Activated CD8-positive, alpha-beta T cell treated with anti-CD3 and anti-CD28 coated beads, Interleukin-2, amount 10 ng/mL, durations not matched to agents 7 days and 5 days (primary cell): Measurements from ENCODE around the gene BTRC. TPM values are rescaled to one million over a fixed set of nuclear protein-coding genes. Genes with fewer than 3 reads are reported as not detected.
A peak's percentile ranks its signal among the peaks of the same experiment; 100 is the strongest.
"Not testable (repeated sequence)": the region's sequence is repeated elsewhere in the genome, so short reads cannot be mapped to it uniquely, and the experiment has no call there.

Experiments
- ATAC-seq: fragments of 150-1000 bp; cut with Tn5 transposase; one replicate; pipeline ENCODE4 v1.10.0; 2021; ENCODE audit warnings: moderate library complexity
- CTCF ChIA-PET: fragments of 350-600 bp; sonication (Branson Sonifier 250); formaldehyde crosslinking; loops from one replicate; lab custom pipeline; 2021; ENCODE audit warnings: antibody characterized with exemption; lab: Charles Lee
- POLR2A ChIA-PET: fragments of 350-600 bp; sonication (Branson Sonifier 250); formaldehyde crosslinking; loops from one replicate; lab custom pipeline; 2021; ENCODE audit warnings: antibody characterized with exemption; lab: Charles Lee
- DNase-seq: peaks from one replicate; pipeline ENCODE4 v3.0.0-alpha.2; 2020
- H3K27ac Mint-ChIP-seq: one replicate; pipeline ENCODE4 v1.8.0; 2021; ENCODE audit warnings: mild to moderate bottlenecking, mixed read lengths
- H3K27me3 Mint-ChIP-seq: one replicate; pipeline ENCODE4 v1.8.0; 2021; ENCODE audit warnings: low read depth, mixed read lengths
- H3K36me3 Mint-ChIP-seq: one replicate; pipeline ENCODE4 v1.8.0; 2021; ENCODE audit warnings: low read depth, mixed read lengths
- H3K4me1 Mint-ChIP-seq: one replicate; pipeline ENCODE4 v1.8.0; 2021; ENCODE audit warnings: low read depth, mixed read lengths
- H3K4me3 Mint-ChIP-seq: one replicate; pipeline ENCODE4 v1.8.0; 2021; ENCODE audit warnings: mild to moderate bottlenecking, mixed read lengths
- H3K9me3 Mint-ChIP-seq: one replicate; pipeline ENCODE4 v1.8.0; 2022; ENCODE audit warnings: mixed read lengths; ENCODE audit not compliant: insufficient read depth
- total RNA-seq, 2 experiments: library from RNA; stranded (reverse); gene quantifications; one replicate each; pipeline ENCODE4 v1.2.3, GENCODE V29; 2021

BTRC gene
- total RNA-seq, 2 experiments from 2014 or later = 11.0 to 11.2 TPM

DNA sequence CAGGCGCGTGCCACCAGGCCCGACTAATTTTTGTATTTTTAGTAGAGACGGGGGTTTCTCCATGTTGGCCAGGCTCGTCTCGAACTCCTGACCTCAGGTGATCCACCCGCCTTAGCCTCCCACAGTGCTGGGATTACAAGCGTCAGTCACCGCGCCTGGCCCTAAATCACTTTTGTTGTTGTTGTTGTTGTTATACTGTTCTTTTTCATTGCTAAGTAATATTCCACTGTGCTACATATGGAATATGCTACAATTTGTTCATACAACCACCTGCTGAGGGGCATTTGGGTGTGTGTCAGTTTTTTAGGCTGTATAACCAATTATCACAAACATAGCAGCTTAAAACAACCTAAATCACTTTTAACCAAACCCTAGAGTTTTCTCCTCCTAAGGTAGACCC is 1.1 kb upstream of the BTRC start:
- CTCF ChIA-PET, H3K9me3 Mint-ChIP-seq, H3K27ac Mint-ChIP-seq, H3K4me3 Mint-ChIP-seq, H3K36me3 Mint-ChIP-seq, ATAC-seq, DNase-seq: not testable (repeated sequence)
- H3K27me3 Mint-ChIP-seq = peaks cover 18% of the 10 kb centered on the region
- POLR2A ChIA-PET = interaction anchor here (1.5 to 2.0 kb wide), 2 partner anchors 10 to 465 kb away, joined by 3 to 6 read pairs; partner anchors contain the start of gene OGA
- peaks cover 20% of the 10 kb centered on the region for H3K4me1 Mint-ChIP-seq

DNA sequence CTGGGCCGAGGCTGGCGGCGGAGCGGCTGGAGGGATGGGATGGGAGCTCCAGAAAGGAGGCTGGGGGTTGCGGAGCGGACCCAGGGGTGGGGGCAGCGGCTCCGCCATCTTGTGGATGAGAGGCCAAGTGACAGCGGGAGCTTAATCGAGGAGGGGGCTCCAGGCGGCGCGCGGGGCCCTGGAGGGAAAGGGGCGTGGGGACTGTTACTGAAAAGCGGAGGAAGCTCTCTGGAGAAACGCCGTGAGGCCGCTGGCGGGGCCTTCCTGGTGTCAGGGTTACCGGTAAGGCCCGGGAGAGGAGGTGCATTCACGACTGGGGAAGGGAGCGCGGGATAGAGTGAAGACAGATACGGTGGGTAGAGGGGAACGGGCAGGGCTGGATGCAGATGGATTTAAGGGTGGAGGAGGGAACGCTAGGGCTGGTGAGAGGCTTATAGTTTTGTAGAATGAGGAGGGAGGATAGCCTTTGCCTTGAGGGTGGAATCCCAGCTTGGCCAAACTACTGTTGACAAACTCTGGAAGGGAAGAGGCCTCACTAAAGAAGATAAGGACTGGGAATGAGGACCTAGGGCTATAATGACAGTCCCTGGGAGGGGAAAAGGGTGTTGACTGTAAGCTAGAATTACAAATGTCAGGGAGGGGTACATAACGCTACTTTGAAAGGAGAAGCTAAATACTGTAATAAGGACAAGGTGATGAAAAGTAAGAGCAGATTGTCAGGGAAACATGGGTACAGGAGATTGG is 535 bp downstream of the BTRC start:
- H3K4me1 Mint-ChIP-seq = peaks cover 20% of the 10 kb centered on the region

DNA sequence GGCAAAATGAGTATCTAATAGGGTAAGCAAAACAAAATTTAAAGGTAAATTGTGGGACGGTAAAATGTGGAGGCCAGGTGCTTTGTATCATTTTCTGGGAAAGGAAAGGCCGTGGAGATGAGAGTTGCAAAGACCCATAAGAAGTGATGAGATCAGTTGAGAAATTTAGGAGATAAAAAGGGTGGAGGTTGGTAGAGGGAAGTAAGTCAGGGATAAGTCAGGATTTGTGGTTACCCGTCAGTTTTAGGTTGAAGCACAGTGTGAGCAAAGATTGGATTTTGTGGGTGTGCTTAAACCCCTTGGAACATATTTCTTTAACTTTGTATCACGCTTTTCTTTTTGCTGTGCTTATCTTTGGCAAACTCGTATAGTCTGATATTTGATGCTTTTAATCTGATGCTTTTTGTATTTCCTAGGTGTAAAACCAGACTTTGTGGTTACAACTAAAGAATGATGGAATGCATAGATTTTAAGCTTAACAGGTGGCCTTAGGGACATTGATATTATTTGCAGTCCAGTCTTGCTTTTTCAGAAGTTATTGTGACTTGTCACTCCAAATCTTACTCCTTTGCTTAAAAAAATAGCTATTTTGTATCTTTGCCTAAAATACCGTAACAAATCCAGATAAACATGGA is 1.2 kb downstream of the BTRC start:
- CTCF ChIA-PET = interaction anchor here (0.7 to 2.5 kb wide), 4 partner anchors 11 to 297 kb away, joined by 3 to 8 read pairs (median 6); no protein-coding TSS in a partner anchor
- Mint-ChIP-seq H3K27me3 (peaks cover 12% of the 10 kb centered on the region), H3K36me3 (peaks cover 8% of the 10 kb centered on the region), H3K27ac (no peak overlapping the region), H3K4me3 (peak overlapping the region; percentile 98), H3K4me1 (peaks cover 20% of the 10 kb centered on the region), H3K9me3 (no peaks in the 10 kb centered on the region)
- ATAC-seq (no peak), DNase-seq (no peak)
- POLR2A ChIA-PET = interaction anchor here (0.6 to 2.0 kb wide), 4 partner anchors 9 to 90 kb away, joined by 3 to 6 read pairs (median 4); no protein-coding TSS in a partner anchor

More for the DNA sequence above, 535 bp downstream of the BTRC start:
- ATAC-seq (peak; percentile 33), DNase-seq (peak; percentile 41)
- H3K4me3 Mint-ChIP-seq = peak overlapping the region; percentile 98
- peaks cover 8% of the 10 kb centered on the region for H3K36me3 Mint-ChIP-seq
- no peaks in the 10 kb centered on the region for H3K9me3 Mint-ChIP-seq
- ChIA-PET CTCF (interaction anchor here (1.8 to 2.5 kb wide), 2 partner anchors 87 to 112 kb away, joined by 7 to 8 read pairs; no protein-coding TSS in a partner anchor), POLR2A (interaction anchor here (0.6 to 2.0 kb wide), 4 partner anchors 10 to 89 kb away, joined by 3 to 6 read pairs (median 4); no protein-coding TSS in a partner anchor)
- H3K27ac Mint-ChIP-seq = peak overlapping the region; percentile 95
- H3K27me3 Mint-ChIP-seq = peaks cover 12% of the 10 kb centered on the region

DNA sequence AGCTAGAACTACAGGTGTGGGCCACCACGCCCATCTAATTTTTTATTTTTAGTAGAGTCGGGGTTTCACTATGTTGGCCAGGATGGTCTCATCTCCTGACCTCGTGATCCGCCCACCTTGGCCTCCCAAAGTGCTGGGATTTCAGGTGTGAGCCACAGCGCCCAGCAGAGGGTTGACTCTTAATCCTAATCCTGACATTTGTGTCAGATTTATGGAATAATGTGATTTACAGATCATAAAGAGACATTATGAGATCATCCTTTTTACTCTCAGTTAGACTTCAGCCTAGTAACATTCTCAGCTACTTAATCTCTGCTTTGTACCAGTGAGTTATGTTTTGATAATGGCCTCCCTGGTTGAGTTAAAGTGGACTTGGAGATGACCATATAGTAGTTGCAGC is 2.2 kb downstream of the BTRC start:
- Mint-ChIP-seq H3K4me3 (no peak overlapping the region), H3K4me1 (peaks cover 20% of the 10 kb centered on the region), H3K36me3 (peaks cover 8% of the 10 kb centered on the region), H3K27ac (no peak overlapping the region), H3K9me3 (no peaks in the 10 kb centered on the region), H3K27me3 (peaks cover 7% of the 10 kb centered on the region)
- ChIA-PET POLR2A (no interaction called here), CTCF (interaction anchor here (0.7 to 1.8 kb wide), 3 partner anchors 10 to 296 kb away, joined by 3 to 7 read pairs (median 5); no protein-coding TSS in a partner anchor)
- ATAC-seq (no peak), DNase-seq (no peak)

DNA sequence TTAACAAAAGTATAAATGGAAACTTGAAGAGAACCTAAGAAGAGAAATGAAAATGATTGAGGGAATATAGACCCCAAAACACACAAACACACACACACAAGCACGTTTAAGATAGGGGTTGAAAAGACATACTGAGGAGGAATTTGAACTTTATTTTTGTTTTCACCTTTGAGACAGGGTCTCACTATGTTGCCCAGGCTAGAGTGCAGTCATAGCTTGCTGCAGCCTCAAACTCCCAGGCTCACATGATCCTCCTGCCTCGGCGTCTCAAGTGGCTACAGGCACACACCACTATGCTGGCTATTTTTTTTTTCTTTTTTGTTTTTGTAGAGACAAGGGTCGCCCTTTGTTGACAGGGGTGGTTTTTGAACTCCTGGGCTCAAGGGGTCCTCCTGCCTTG is 4.0 kb downstream of the BTRC start:
- POLR2A ChIA-PET = no interaction called here
- Mint-ChIP-seq H3K4me3 (no peak overlapping the region), H3K9me3 (no peaks in the 10 kb centered on the region), H3K27ac (no peak overlapping the region), H3K36me3 (peaks cover 8% of the 10 kb centered on the region), H3K27me3 (peaks cover 2% of the 10 kb centered on the region), H3K4me1 (peaks cover 20% of the 10 kb centered on the region)
- no peak for ATAC-seq
- no peak for DNase-seq
- CTCF ChIA-PET = interaction anchor here (0.8 kb wide), 1 partner anchor 15 kb away, joined by 3 read pairs; no protein-coding TSS in a partner anchor

DNA sequence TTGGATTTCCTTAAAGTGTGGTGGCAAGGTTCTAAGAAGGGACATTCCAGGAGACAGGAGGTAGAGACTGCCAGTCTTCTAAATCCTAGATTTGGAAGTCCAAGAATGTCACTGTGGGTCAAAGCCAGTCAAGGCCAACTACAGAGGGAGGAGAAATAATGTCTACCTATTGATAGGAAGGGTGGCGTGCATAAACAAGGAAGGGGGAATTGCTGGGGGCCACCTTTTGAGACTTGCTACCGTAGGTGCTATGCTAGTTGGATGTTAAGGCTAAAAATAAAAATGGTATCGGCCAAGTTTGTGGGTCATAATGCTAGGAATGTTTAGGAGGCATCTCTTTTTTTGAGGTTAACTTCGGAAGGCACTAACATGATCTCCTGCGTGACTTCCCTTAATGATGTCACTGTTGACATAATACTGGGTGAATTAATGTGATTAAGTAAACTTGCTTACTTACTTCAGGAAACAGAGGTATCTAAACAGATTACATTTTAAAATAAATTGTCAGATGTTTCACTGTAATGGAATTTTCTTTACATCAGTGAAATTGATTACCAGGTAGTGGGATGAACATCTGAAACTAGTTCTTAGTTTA is 4.8 kb downstream of the BTRC start:
- Mint-ChIP-seq H3K27me3 (peaks cover under 1% of the 10 kb centered on the region), H3K4me3 (no peak overlapping the region), H3K4me1 (peaks cover 13% of the 10 kb centered on the region), H3K36me3 (peaks cover 7% of the 10 kb centered on the region), H3K27ac (no peak overlapping the region), H3K9me3 (no peaks in the 10 kb centered on the region)
- ATAC-seq = no peak
- DNase-seq = no peak
- ChIA-PET POLR2A (no interaction called here), CTCF (no interaction called here)

DNA sequence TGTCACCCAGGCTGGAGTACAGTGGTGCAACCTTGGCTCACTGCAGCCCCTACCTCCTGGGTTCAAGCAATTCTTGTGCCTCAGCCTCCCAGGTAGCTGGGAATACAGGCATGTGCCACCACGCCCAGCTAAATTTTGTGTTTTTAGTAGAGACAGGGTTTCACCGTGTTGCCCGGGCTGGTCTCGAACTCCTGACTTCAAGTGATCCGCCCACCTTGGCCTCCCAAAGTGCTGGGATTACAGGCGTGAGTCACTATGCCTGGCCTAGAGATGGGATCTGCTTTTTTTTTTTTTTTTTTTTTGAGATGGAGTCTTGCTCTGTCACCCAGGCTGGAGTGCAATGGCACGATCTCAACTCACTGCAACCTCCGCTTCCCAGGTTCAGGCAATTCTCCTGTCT is 6.1 kb downstream of the BTRC start:
- CTCF ChIA-PET, POLR2A ChIA-PET, ATAC-seq: not testable (repeated sequence)

DNA sequence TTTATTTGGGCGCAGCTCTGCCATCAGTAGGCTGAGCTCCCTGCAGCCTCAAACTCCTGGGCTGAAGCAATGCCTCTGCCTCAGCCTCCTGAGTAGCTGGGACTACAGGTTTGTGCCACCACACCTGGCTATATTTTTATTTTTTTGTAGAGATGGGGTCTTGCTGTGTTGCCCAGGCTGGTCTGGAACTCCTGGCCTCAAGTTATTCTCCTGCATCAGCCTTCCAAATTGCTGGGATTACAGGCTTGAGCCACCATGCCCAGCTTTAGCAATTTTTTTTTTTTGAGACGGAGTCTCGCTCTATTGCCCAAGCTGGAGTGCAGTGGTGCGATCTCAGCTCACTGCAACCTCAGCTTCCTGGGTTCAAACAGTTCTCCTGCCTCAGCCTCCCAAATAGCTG is 6.9 kb downstream of the BTRC start:
- H3K4me1 Mint-ChIP-seq, POLR2A ChIA-PET: not testable (repeated sequence)
- CTCF ChIA-PET = interaction anchor here (1.0 to 1.2 kb wide), 2 partner anchors 83 to 107 kb away, joined by 3 to 5 read pairs; no protein-coding TSS in a partner anchor

More for the DNA sequence above, 6.1 kb downstream of the BTRC start:
- H3K27ac Mint-ChIP-seq, H3K9me3 Mint-ChIP-seq, H3K4me3 Mint-ChIP-seq, H3K36me3 Mint-ChIP-seq, DNase-seq, H3K27me3 Mint-ChIP-seq, H3K4me1 Mint-ChIP-seq: not testable (repeated sequence)

DNA sequence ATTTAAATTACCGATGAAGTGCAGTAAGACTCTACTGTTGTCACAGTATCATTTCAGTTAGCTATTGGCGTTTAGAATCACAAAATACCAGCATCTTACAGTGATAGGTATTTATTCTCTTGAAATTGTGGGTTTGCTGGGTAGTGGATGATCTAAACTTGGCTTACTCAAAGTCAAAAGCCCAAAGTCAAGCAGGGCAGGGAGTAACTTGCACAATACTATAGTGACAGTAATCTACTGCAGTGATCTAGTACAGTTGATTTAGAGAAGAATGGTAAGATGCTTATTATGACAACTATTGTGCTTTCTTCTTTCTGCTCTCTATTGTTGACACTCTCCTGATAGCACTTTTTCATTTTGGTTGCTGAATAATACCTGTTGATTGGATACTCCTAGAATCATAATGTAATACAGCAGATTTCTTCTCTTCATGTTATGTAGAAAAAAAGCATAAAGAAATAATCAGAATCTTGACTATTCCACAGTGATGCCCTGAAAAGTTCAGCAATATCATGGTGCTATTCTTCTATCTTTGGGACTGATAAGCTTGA is 10.0 kb downstream of the BTRC start:
- H3K9me3 Mint-ChIP-seq = no peaks in the 10 kb centered on the region
- no peaks in the 10 kb centered on the region for H3K36me3 Mint-ChIP-seq
- no peak for DNase-seq
- no peak overlapping the region for H3K4me3 Mint-ChIP-seq
- CTCF ChIA-PET = interaction anchor here (0.9 kb wide), 1 partner anchor 62 kb away, joined by 4 read pairs; no protein-coding TSS in a partner anchor
- POLR2A ChIA-PET = interaction anchor here (0.6 to 0.7 kb wide), 2 partner anchors 10 to 715 kb away, joined by 3 to 4 read pairs; partner anchors contain the start of gene BTRC
- H3K27ac Mint-ChIP-seq = no peak overlapping the region
- no peak for ATAC-seq
- H3K4me1 Mint-ChIP-seq = peaks cover 5% of the 10 kb centered on the region
- no peaks in the 10 kb centered on the region for H3K27me3 Mint-ChIP-seq

More for the DNA sequence above, 6.9 kb downstream of the BTRC start:
- H3K27ac Mint-ChIP-seq, H3K4me3 Mint-ChIP-seq, H3K9me3 Mint-ChIP-seq, H3K27me3 Mint-ChIP-seq, ATAC-seq, H3K36me3 Mint-ChIP-seq, DNase-seq: not testable (repeated sequence)

DNA sequence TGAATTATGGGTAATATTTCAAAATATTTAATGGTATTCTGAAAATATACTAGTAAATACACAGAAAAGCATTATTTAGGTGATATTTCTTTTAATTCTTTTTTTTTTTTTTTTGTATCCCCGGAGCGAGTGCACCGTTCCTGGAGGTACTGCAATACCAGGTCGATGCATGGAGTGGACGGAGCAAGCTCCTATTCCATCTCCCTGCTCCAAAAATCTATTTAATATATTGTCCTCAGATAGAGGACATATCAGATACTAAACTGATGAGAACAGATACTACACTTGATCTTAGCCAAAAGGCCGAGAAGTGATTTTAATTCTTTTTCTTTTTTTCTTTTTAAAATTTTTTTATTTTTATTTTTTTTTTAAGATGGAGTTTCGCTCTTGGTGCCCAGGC is 10.8 kb downstream of the BTRC start:
- ATAC-seq (no peak), DNase-seq (no peak)
- Mint-ChIP-seq H3K4me3 (no peak overlapping the region), H3K9me3 (no peaks in the 10 kb centered on the region), H3K27ac (no peak overlapping the region), H3K27me3 (no peaks in the 10 kb centered on the region), H3K36me3 (no peaks in the 10 kb centered on the region), H3K4me1 (peaks cover 5% of the 10 kb centered on the region)
- ChIA-PET CTCF (no interaction called here), POLR2A (interaction anchor here (0.7 kb wide), 1 partner anchor 10 kb away, joined by 4 read pairs; the partner anchor contains the start of gene BTRC)
